HG03095 (cell line): ENCODE measurements around the gene PPP2R5D.
"Not testable (repeated sequence)": the region's sequence is repeated elsewhere in the genome, so short reads cannot be mapped to it uniquely, and the experiment has no call there.

Experiments used
- ATAC-seq: cut with Tn5 transposase; IDR thresholded peaks from one replicate; pipeline ENCODE4 v1.9.1; 2021; ENCODE audit warnings: moderate library complexity; ENCODE audit not compliant: unreplicated experiment

The PPP2R5D gene

GRCh38 chr6:42988486-42989020 is 4.2 kb downstream of the PPP2R5D start:
- ATAC-seq, result no peak

- no peak for ATAC-seq
Measured at GRCh38 chr6:42989923-42990322, 5.6 kb downstream of the PPP2R5D start.

- ATAC-seq, result no peak
Measured at GRCh38 chr6:42993445-42993844, 9.1 kb downstream of the PPP2R5D start.

GRCh38 chr6:42996513-42996912 is 12.1 kb downstream of the PPP2R5D start:
- ATAC-seq, result no peak

GRCh38 chr6:42998205-42998604 is 13.8 kb downstream of the PPP2R5D start:
- not testable (repeated sequence) for ATAC-seq

GRCh38 chr6:43001843-43002242 is 17.5 kb downstream of the PPP2R5D start:
- no peak for ATAC-seq

GRCh38 chr6:43005844-43006243 is 21.5 kb downstream of the PPP2R5D start:
- no peak for ATAC-seq

GRCh38 chr6:43006251-43006650 is 21.9 kb downstream of the PPP2R5D start:
- no peak for ATAC-seq

GRCh38 chr6:43007126-43007525 is 22.8 kb downstream of the PPP2R5D start:
- ATAC-seq, result no peak

GRCh38 chr6:43009124-43009523 is 24.8 kb downstream of the PPP2R5D start:
- no peak for ATAC-seq

- no peak for ATAC-seq
Measured at GRCh38 chr6:43011207-43011606, 26.8 kb downstream of the PPP2R5D start.

- ATAC-seq, result no peak
Measured at GRCh38 chr6:43012364-43012763, 28.0 kb downstream of the PPP2R5D start.

- ATAC-seq, result peak; percentile 3
Measured at GRCh38 chr6:43013097-43013842, 28.9 kb downstream of the PPP2R5D start.

- ATAC-seq, result peak; percentile 88
Measured at GRCh38 chr6:43013843-43014433, 29.6 kb downstream of the PPP2R5D start, which contains the start of the genes KLHDC3 and MEA1. Gene KLHDC3 (plus strand): TSS chr6:43014249. CDS start chr6:43017193, 2,944 bp downstream. Gene MEA1 (minus strand): TSS chr6:43013946. CDS start chr6:43013813, 133 bp downstream.

- ATAC-seq, result no peak
Measured at GRCh38 chr6:43014434-43014909, 30.1 kb downstream of the PPP2R5D start.

- no peak for ATAC-seq
Measured at GRCh38 chr6:43016176-43016942, 32.0 kb downstream of the PPP2R5D start.

- no peak for ATAC-seq
Measured at GRCh38 chr6:43016943-43017334, 32.6 kb downstream of the PPP2R5D start.

GRCh38 chr6:43019152-43019551 is 34.8 kb downstream of the PPP2R5D start:
- ATAC-seq, result no peak

GRCh38 chr6:43020052-43020705 is 35.8 kb downstream of the PPP2R5D start:
- no peak for ATAC-seq

GRCh38 chr6:43020847-43021246 is 36.5 kb downstream of the PPP2R5D start:
- no peak for ATAC-seq
